Measurements from ENCODE around the gene SLC25A48. TPM values are rescaled to one million over a fixed set of nuclear protein-coding genes. Genes with fewer than 3 reads are reported as not detected.
A peak's percentile ranks its signal among the peaks of the same experiment; 100 is the strongest.
"Not testable (repeated sequence)": the region's sequence is repeated elsewhere in the genome, so short reads cannot be mapped to it uniquely, and the experiment has no call there.

The SLC25A48 gene
- total and polyA plus RNA-seq, 11 donors = 0.38 to 8.7 (median 1.7) TPM; not detected in 6

DNA sequence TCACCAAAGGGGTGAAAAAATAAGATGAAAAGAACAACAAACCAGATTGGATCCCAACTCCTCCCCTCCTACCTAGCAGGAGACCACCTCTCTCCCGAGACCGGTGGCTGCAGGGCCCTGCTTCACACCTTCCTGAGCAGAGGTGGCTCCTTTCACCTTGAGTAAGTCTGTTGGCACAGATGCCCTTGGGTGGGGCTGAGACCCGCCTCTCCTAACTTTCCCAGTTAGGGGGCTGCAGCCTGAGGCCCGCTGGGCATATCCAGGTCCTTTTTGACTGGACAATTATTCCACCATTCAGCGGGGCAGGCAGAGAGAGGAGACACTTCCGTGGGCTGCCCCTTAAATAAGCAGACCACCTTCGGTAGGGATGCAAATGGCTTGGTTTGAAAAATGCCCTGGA lies 1.3 kb downstream of the SLC25A48 start:
- no peak for TF ChIP-seq CTCF (IDR thresholded peaks at IDR 0.05)
- TF ChIP-seq POLR2A (IDR thresholded peaks at IDR 0.05) = no peak
- intact Hi-C loops (cut with DNase I) = loop anchor here in 2 of 10 donors (10.0 kb wide), 1 partner anchor 371 kb away; no protein-coding TSS in a partner anchor

DNA sequence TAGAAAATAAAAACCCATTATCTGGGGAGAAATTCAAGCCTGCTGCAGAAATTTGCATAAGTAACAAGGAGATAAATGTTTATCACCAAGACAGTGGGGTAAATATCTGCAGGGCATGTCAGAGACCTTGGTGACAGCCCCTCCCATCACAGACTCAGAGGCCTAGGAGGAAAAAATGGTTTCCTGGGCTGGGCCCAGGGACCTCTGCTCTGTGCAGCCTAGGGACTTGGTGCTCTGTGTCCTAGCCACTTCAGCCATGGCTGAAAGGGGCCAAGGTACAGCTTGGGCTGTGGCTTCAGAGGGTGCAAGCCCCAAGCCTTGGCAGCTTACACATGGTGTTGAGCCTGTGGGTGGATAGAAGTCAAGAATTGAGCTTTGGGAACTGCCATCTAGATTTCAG lies 3.9 kb downstream of the SLC25A48 start:
- H3K4me3 ChIP-seq, H3K27ac ChIP-seq, ATAC-seq, H3K36me3 ChIP-seq, H3K9me3 ChIP-seq, DNase-seq: not testable (repeated sequence)
- intact Hi-C loops (cut with DNase I) = loop anchor here in 2 of 10 donors (10.0 kb wide), 1 partner anchor 374 kb away; no protein-coding TSS in a partner anchor
- Histone ChIP-seq H3K4me1 (peaks cover 0 to 15% (median 7%) of the 10 kb centered on the region in 12 donors), H3K27me3 (peaks cover 0 to 49% (median 22%) of the 10 kb centered on the region in 9 donors)

More for the DNA sequence above, 1.3 kb downstream of the SLC25A48 start:
- H3K36me3 ChIP-seq = no peaks in the 10 kb centered on the region
- H3K27me3 ChIP-seq = peaks cover 0 to 49% (median 25%) of the 10 kb centered on the region in 9 donors
- DNase-seq (no peak), ATAC-seq (no peak)
- WGBS, 4 donors = 48 to 56% (median 52%) methylated on average over 7 of the region's 7 CpGs
- H3K4me1 ChIP-seq = peaks cover 0 to 15% (median 7%) of the 10 kb centered on the region in 12 donors
- H3K27ac ChIP-seq = no peak overlapping the region
- H3K4me3 ChIP-seq = no peak overlapping the region
- H3K9me3 ChIP-seq = peaks cover 0 to 3% (median 0%) of the 10 kb centered on the region in 12 donors

DNA sequence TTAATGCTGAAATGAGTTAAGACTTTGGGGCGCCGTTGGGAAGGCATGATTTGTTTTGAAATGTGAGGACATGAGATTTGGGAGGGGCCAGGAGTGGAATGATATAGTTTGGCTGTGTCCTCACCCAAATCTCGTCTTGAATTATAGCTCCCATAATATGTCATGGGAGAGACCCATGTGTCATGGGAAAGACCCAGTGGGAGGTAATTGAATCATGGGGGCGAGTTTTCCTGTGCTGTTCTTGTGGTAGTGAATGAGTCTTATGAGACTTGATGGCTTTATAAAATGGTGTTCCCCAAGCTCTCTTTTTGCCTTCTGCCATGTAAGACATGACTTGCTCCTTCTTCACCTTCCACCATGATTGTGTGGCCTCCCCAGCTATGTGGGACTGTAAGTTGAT lies 5.1 kb downstream of the SLC25A48 start:
- Histone ChIP-seq H3K36me3 (no peaks in the 10 kb centered on the region), H3K4me3 (no peak overlapping the region), H3K4me1 (peaks cover 0 to 8% (median 4%) of the 10 kb centered on the region in 12 donors), H3K9me3 (peaks cover 0 to 3% (median 0%) of the 10 kb centered on the region in 12 donors), H3K27me3 (peaks cover 0 to 37% (median 13%) of the 10 kb centered on the region in 9 donors), H3K27ac (no peak overlapping the region)
- TF ChIP-seq CTCF (IDR thresholded peaks at IDR 0.05) (no peak), POLR2A (IDR thresholded peaks at IDR 0.05) (no peak)
- WGBS, 4 donors = 78 to 80% (median 79%) methylated on average over 4 of the region's 4 CpGs
- intact Hi-C loops (cut with DNase I) = loop anchor here in 2 of 10 donors (10.0 kb wide), 1 partner anchor 375 kb away; no protein-coding TSS in a partner anchor
- DNase-seq = no peak
- no peak for ATAC-seq

DNA sequence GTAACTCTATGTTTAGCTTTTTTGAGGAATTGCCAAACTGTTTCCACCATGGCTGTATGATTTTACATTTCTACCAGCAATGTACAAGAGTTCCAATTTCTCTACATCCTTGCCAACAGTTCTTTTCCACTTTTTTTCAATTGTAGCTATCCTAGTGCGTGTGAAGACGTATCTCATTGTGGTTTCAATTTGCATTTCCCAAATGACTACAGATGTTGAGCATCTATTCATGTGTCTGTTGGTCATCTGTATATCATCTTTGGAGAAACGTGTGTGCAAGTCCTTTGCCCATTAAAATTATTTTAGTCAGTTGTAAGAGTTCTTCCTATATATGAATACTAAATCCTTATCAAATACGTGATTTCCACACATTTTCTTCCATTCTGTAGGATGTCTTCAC lies 6.5 kb downstream of the SLC25A48 start:
- Histone ChIP-seq H3K27ac (no peak overlapping the region), H3K9me3 (peaks cover 0 to 3% (median 0%) of the 10 kb centered on the region in 12 donors), H3K27me3 (peaks cover 0 to 23% (median 5%) of the 10 kb centered on the region in 9 donors), H3K4me1 (no peaks in the 10 kb centered on the region), H3K4me3 (no peak overlapping the region), H3K36me3 (no peaks in the 10 kb centered on the region)
- no peak for TF ChIP-seq POLR2A (IDR thresholded peaks at IDR 0.05)
- TF ChIP-seq CTCF (IDR thresholded peaks at IDR 0.05) = no peak
- DNase-seq (no peak), ATAC-seq (no peak)
- intact Hi-C loops (cut with DNase I) = no loop called here
- WGBS, 4 donors = 60 to 70% (median 67%) methylated on average over 4 of the region's 4 CpGs

DNA sequence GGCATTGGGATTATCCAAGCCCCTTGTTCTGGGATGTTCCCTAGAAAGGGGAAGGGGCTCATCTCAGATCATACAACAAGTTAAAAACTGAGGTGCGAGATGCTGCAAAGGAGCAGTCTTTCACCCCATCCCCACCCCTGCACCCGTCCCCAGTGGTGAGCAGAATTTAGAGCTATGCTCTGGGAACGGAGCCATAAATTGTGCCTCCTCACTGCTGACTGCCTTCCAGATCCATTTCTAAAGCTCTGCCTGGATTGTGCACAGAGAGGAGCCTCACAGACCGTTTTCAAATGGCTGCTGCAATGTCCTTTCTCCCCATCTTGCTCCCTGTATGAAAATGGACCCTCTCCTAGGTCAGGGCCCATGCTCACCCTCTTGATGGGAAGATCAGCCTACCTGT lies 8.3 kb downstream of the SLC25A48 start:
- no peak overlapping the region for H3K4me3 ChIP-seq
- no peak for DNase-seq
- 41 to 56% (median 45%) methylated on average over 4 of the region's 4 CpGs for WGBS, 4 donors
- no peaks in the 10 kb centered on the region for H3K4me1 ChIP-seq
- intact Hi-C loops (cut with DNase I) = no loop called here
- H3K27ac ChIP-seq = no peak overlapping the region
- TF ChIP-seq POLR2A (IDR thresholded peaks at IDR 0.05) (no peak), CTCF (IDR thresholded peaks at IDR 0.05) (no peak)
- peak; percentile 67 to 69 (median 68) for ATAC-seq
- H3K27me3 ChIP-seq = peaks cover 0 to 20% (median 5%) of the 10 kb centered on the region in 9 donors
- peaks cover 0 to 3% (median 0%) of the 10 kb centered on the region in 12 donors for H3K9me3 ChIP-seq
- no peaks in the 10 kb centered on the region for H3K36me3 ChIP-seq

Measured in heart left ventricle (tissue), 16 donors.